Measurements from ENCODE around the gene RBP3.

Gene RBP3

GRCh38 chr10:47359626-47360418 is 11.7 kb downstream of the RBP3 start:
- no peak for DNase-seq

GRCh38 chr10:47360419-47361040 is 12.4 kb downstream of the RBP3 start:
- no peak for DNase-seq

- DNase-seq, result no peak
These were observed 13.1 kb downstream of the RBP3 start for GRCh38 chr10:47361293-47361692.

- no peak for DNase-seq
These were observed 14.0 kb downstream of the RBP3 start for GRCh38 chr10:47362199-47362598.

- no peak for DNase-seq
These were observed 15.6 kb downstream of the RBP3 start for GRCh38 chr10:47363781-47364180.

- no peak for DNase-seq
These were observed 16.2 kb downstream of the RBP3 start for GRCh38 chr10:47364366-47364765.

- no peak for DNase-seq
These were observed 16.7 kb downstream of the RBP3 start for GRCh38 chr10:47364911-47365310.

- DNase-seq, result no peak
These were observed 17.4 kb downstream of the RBP3 start for GRCh38 chr10:47365431-47366180.

GRCh38 chr10:47366181-47366631 is 18.0 kb downstream of the RBP3 start:
- no peak for DNase-seq

GRCh38 chr10:47366731-47367460 is 18.7 kb downstream of the RBP3 start:
- no peak for DNase-seq

- DNase-seq, result no peak
These were observed 19.5 kb downstream of the RBP3 start for GRCh38 chr10:47367646-47368045.

- no peak for DNase-seq
These were observed 20.4 kb downstream of the RBP3 start for GRCh38 chr10:47368431-47369180.

- DNase-seq, result no peak
These were observed 21.2 kb downstream of the RBP3 start for GRCh38 chr10:47369251-47369894.

- no peak for DNase-seq
These were observed 22.0 kb downstream of the RBP3 start for GRCh38 chr10:47370015-47370767.

- no peak for DNase-seq
These were observed 22.7 kb downstream of the RBP3 start for GRCh38 chr10:47370878-47371277.

- no peak for DNase-seq
These were observed 23.7 kb downstream of the RBP3 start for GRCh38 chr10:47371629-47372485.

- DNase-seq, result no peak
These were observed 24.6 kb downstream of the RBP3 start for GRCh38 chr10:47372726-47373125.

- no peak for DNase-seq
These were observed 26.7 kb downstream of the RBP3 start for GRCh38 chr10:47374611-47375536.
